ENCODE measurements around the gene CD72. TPM values are rescaled to one million over a fixed set of nuclear protein-coding genes. Genes with fewer than 3 reads are reported as not detected.

CD72 gene
- total RNA-seq, 1 donor = 1.1 TPM

DNA sequence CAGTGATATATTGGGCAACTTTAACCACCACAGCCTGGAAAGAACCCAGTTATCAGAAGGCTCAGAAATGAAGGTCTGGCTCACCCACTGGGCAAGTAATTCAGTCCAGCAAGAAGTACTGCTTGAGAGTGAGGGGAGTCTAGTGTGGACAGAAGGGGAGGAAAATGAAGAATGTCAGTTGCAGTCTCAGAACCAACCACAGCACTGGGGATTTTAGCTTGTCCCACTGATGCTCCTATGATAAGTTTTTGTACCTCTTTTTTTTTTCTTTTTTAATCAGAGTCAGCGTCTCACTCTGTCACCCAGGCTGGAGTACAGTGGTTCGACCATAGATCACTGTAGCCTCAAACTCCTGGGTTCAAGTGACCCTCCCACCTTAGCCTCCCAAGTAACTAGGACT lies 9.4 kb upstream of the CD72 start:
- DNase-seq (ENCODE audit: low read depth) = no peak
- TF ChIP-seq, protein P1, sequence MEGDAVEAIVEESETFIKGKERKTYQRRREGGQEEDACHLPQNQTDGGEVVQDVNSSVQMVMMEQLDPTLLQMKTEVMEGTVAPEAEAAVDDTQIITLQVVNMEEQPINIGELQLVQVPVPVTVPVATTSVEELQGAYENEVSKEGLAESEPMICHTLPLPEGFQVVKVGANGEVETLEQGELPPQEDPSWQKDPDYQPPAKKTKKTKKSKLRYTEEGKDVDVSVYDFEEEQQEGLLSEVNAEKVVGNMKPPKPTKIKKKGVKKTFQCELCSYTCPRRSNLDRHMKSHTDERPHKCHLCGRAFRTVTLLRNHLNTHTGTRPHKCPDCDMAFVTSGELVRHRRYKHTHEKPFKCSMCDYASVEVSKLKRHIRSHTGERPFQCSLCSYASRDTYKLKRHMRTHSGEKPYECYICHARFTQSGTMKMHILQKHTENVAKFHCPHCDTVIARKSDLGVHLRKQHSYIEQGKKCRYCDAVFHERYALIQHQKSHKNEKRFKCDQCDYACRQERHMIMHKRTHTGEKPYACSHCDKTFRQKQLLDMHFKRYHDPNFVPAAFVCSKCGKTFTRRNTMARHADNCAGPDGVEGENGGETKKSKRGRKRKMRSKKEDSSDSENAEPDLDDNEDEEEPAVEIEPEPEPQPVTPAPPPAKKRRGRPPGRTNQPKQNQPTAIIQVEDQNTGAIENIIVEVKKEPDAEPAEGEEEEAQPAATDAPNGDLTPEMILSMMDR (IDR thresholded peaks at IDR 0.05; ENCODE audit: insufficient read depth, low read length) = no peak
- H3K4me3 ChIP-seq (ENCODE audit: low read depth, low read length) = no peak overlapping the region

DNA sequence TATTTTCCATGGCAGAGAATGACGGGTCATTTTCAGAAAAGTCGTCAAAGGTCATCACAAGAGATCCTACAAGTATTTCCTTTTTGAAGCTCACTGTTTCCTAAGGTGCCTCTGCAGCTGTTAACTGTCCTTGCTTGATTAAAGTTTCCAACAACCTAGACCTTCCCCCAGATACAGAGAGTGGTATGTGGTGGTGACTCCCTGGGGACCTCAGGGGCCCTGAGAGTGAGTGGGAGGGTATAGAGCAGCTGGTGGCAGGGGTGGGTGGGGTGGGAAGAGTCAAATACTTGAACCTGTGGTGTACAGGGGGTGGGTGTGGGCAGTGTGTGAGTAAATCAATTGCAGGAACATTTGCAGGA lies 1.6 kb upstream of the CD72 start:
- no peak overlapping the region for H3K4me3 ChIP-seq (ENCODE audit: low read depth, low read length)
- no peak for DNase-seq (ENCODE audit: low read depth)
- TF ChIP-seq, protein P1 (IDR thresholded peaks at IDR 0.05; ENCODE audit: insufficient read depth, low read length) = no peak

DNA sequence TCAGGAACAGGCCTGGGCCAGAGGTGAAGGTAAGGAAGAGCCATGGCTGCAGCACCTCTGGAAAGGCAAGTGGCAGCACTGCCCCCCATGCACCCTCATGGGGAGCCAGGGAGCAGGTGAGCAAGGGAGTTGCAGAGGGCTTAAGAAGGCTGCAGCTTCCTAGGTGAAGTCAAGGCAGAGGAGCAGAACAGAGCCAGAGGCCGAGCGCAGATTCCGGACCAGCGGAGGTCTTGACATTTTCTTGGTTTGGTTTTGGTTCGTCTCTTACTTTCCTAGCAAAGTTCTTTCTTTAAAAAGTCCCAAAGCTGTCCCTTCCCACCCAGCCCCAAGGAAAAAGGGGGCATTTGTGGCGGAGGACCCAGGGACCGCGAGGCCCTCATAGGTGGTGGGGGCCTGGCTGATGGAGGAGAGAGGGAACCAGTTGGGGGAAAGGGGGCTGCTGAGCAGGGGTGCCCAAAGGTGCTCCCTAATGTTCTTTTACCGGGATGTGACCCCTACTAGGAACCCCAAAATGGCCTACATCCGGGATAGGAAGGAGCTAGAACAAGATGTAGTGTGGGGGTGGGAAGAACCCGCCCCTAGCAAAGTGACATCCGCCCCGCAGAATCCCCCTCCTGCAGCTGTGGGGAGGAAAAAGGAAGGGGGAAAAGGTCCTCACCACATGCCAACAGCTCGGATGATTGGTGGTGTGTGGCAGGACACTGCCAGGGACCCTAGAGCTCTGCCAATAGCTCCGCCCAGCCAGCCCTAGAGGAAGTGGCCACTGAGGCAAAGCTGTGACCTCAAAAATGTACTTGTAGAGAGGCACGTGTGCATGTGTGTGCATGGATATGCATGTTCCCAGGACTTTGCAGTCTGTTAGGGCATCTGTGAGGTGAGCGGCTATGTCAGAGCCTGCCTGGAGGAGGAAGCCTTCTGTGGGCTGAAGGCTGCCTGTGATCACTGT lies 914 bp upstream of the CD72 start:
- H3K4me3 ChIP-seq (ENCODE audit: low read depth, low read length) = no peak overlapping the region
- DNase-seq (ENCODE audit: low read depth) = no peak

DNA sequence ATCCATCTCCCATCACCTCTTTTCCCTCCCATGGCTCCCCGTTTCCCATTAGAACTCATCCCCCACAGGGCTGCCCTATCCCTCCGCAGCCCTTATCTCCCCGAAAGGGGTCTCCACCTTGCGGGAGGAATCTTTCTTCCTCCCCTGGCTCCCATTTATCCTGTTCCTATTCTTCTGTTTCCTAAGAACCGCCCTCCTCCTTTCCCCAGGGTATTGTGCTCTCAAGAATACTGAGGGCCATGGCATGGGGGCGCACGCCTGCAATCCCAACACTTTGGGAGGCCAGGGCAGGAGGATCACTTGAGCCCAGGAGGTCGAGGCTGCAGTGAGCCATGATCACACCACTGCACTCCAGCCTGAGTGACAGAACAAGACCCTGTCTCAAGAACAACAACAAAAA lies 665 bp downstream of the CD72 start:
- no peak overlapping the region for H3K4me3 ChIP-seq (ENCODE audit: low read depth, low read length)
- TF ChIP-seq, protein P1 (IDR thresholded peaks at IDR 0.05; ENCODE audit: insufficient read depth, low read length) = no peak
- DNase-seq (ENCODE audit: low read depth) = no peak

More for the DNA sequence above, 914 bp upstream of the CD72 start:
- TF ChIP-seq, protein P1 (IDR thresholded peaks at IDR 0.05; ENCODE audit: insufficient read depth, low read length) = no peak

DNA sequence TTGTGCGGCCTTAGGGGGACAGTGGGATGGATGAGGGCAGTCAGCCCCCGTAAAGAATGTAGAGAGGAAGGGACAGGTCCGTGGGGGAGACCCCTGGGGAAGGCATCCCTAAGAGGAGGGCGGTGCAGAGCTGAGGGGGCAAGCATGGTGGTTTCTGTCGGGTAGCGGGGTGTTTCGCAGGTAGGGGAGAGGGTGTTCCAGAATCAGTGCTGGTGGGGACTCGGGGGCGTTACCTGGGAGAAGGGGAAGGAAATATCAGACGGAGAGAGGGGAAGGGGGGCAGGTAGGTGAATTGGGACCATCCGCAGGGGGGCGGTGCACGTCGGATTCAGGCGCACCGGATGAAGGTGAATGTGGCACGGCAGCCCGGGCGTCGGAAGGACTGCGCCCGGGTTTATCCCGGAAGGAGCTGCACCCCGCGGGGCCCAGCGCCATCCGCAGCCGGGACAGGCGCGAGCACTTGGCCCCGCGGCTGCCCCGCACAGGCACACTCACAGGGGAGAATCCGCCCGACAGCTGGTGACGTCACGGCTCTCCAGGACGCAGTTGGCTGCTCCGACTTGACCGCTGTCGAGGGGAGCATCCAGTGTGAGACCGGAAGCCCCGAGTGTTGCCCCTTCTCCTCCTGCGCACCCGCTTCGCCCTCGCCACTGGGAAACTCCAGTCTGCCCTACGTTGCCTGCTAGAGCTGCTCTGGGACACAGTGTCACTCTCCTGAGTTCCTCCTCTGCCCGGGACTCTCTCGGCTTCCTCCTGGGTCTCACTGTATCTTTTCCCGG lies 1.3 kb downstream of the CD72 start:
- peak; percentile 47 for DNase-seq (ENCODE audit: low read depth)
- TF ChIP-seq, protein P1 (IDR thresholded peaks at IDR 0.05; ENCODE audit: insufficient read depth, low read length) = no peak
- H3K4me3 ChIP-seq (ENCODE audit: low read depth, low read length) = peak overlapping the region; percentile 41

DNA sequence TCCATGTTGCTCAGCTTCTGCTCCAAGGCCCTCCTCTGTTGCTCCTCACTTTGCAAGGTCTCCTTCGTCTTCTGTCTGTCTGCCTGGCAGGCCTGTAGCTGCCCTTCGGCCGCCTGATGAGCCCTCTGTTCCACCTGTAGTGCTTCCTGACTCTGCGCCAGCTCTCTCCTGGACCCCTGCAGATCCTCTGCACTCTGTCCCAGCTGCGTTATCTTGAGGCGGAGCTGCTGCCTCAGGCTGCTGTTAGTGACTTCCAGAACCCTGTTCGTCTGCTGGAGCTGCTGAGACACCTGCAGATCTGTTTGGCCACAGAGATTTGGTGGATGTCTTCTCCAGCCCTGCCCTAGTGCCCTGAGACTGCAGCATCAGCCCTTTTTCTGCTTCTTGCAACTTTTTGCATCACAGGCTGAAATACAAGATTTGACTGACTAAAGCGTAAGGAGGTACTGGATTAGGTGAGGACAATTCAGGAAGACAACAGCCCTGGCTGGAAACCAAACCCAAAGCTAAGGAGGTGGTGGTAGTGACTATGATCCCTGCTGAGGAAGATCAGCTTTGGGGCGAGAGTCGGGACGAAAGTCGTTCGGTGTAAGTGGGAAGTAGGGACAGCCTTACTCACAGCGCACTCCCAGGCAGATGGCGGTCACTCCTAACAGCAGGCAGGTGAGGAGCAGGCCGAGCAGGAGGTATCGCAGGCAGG lies 2.1 kb downstream of the CD72 start:
- no peak overlapping the region for H3K4me3 ChIP-seq (ENCODE audit: low read depth, low read length)
- TF ChIP-seq, protein P1 (IDR thresholded peaks at IDR 0.05; ENCODE audit: insufficient read depth, low read length) = no peak
- DNase-seq (ENCODE audit: low read depth) = no peak
